Fibroblast of pulmonary artery (primary cell): ENCODE results near the gene ZNF398.

ENCODE experiments used
- DNase-seq: peaks from one replicate; pipeline ENCODE4 v3.0.0-alpha.2; 2010; ENCODE audit warnings: low read depth
- H3K4me3 ChIP-seq: replicated peaks from 2 replicates; pipeline ENCODE4 v1.5.1; 2011; ENCODE audit warnings: low read depth, mild to moderate bottlenecking, control low read depth, low read length, moderate library complexity
- TF ChIP-seq, protein P1 (sequence below): IDR thresholded peaks from 2 replicates; pipeline ENCODE4 v1.5.1; 2011; ENCODE audit warnings: mild to moderate bottlenecking, control low read depth, low read length, inconsistent platforms; ENCODE audit errors: missing control alignments

ZNF398 gene, protein sequence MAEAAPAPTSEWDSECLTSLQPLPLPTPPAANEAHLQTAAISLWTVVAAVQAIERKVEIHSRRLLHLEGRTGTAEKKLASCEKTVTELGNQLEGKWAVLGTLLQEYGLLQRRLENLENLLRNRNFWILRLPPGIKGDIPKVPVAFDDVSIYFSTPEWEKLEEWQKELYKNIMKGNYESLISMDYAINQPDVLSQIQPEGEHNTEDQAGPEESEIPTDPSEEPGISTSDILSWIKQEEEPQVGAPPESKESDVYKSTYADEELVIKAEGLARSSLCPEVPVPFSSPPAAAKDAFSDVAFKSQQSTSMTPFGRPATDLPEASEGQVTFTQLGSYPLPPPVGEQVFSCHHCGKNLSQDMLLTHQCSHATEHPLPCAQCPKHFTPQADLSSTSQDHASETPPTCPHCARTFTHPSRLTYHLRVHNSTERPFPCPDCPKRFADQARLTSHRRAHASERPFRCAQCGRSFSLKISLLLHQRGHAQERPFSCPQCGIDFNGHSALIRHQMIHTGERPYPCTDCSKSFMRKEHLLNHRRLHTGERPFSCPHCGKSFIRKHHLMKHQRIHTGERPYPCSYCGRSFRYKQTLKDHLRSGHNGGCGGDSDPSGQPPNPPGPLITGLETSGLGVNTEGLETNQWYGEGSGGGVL

DNA sequence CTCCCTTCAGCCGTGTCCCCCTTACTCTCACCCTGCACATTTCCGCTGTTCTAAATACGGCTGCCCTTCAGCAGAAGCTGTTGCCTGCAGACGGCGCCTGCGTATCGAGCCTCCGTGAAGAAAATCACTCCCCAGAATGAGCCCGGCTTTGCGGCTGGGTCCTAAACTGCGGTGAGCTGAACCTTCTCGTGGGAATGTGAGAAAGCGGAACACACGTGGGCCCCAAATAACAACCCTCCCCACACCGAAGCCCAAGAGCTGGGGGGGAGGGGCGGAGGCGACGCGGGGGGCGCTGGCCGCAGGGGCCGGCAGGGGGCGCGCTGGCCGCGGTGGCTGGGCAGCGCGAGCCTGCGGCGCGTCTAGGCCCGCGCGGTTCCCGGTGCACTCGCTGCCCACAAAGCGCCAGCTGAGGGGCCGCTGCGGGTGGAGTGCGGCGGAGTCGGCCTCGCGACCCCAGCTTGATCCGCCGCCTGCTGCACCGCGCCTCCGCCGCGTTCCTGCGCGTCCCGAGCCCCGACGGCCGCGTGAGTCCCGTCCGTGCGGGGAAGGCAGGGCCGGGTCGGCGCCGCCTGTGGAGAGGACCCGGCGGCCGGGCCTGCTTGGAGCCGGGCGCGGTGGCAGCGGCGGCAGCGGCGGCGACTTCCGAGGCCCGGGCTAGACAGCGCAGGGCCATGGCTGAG is at the start of gene ZNF398:
Gene ZNF398 (plus strand): TSS at position 382 of the 680 bp plus-strand sequence. CDS start 290 bp downstream, at position 672.
- TF ChIP-seq, protein P1, sequence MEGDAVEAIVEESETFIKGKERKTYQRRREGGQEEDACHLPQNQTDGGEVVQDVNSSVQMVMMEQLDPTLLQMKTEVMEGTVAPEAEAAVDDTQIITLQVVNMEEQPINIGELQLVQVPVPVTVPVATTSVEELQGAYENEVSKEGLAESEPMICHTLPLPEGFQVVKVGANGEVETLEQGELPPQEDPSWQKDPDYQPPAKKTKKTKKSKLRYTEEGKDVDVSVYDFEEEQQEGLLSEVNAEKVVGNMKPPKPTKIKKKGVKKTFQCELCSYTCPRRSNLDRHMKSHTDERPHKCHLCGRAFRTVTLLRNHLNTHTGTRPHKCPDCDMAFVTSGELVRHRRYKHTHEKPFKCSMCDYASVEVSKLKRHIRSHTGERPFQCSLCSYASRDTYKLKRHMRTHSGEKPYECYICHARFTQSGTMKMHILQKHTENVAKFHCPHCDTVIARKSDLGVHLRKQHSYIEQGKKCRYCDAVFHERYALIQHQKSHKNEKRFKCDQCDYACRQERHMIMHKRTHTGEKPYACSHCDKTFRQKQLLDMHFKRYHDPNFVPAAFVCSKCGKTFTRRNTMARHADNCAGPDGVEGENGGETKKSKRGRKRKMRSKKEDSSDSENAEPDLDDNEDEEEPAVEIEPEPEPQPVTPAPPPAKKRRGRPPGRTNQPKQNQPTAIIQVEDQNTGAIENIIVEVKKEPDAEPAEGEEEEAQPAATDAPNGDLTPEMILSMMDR: no peak
- H3K4me3 ChIP-seq: peak within 1 kb of the TSS; percentile 78
- DNase-seq: peak; percentile 80

DNA sequence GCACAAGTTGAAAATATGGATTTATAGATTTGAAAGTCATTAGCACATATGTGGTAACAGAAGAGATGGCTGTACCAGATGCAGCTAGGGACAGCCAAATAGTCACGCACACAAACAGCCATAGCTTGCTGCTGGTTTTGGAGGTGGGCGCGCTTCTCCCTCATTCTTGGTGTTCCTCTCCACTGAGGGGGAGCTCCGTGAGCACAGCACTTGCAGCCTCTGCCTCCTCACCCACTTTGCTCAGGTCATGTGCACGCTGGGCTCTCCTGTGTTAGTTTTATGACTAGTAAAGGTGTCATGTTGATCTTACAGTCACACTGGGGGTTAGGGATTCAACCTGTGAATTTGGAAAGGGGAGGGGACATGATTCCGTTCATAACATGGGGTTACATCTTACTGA is 48.2 kb upstream of the ZNF398 start:
- no peak for DNase-seq
- TF ChIP-seq, protein P1: no peak
- H3K4me3 ChIP-seq: no peak overlapping the region

DNA sequence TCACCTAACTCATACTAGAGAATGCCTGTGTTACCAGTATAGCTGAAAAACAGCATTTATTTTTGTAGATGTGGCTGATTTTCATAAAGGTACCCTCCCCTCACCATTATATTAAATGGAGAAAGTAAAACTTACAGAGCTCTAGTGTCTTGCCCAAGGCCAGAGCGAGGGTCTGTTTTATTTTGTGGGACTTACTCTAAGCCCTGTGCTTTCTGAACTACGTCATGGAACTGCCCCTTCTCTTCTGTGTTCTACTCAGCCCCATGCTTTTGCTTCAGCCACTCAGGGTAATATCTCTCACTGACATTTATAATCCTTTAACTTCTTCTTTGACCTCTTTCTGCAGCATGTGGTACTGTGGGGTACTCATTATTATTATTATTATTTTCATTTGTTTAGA is 46.4 kb upstream of the ZNF398 start:
- TF ChIP-seq, protein P1: no peak
- DNase-seq: no peak
- H3K4me3 ChIP-seq: no peak overlapping the region

DNA sequence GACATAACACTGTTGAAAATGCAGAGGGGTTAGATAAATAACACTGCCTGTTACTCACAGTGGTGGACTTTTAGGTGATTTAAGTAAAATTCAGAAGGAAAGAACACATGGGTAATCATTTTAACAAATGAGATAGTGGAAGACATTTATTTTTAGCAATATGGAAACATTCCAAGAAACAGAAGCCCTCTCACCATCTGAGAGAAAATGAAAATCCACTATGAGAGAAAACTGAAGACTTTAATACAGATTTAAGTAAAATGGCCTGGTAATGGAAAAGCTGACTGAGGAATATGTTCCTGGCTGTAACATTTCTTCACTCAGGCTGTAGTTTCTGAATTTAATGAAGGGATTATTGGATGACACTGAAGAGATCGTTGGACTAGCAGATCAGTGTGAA is 44.6 kb upstream of the ZNF398 start:
- TF ChIP-seq, protein P1: no peak
- no peak for DNase-seq
- no peak overlapping the region for H3K4me3 ChIP-seq

DNA sequence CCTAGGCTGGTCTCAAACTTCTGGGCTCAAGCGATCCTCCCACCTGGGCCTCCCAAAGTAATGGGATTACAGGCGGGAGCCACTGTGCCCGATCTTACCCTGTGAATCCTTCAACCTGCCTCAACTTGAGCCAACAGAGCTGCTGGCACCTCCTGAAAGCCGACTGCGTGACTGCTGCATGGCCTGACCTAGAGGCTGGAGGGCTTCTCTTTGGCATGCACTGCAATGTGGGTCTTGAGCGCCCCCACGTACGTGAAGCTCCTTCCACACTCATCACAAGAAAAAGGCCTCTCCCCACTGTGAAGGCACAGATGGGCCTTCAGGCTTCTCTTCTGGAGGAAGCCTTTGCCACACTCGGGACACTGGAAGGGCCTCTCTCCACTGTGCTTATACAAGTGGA is 43.8 kb upstream of the ZNF398 start:
- H3K4me3 ChIP-seq: no peak overlapping the region
- no peak for DNase-seq
- TF ChIP-seq, protein P1: no peak

DNA sequence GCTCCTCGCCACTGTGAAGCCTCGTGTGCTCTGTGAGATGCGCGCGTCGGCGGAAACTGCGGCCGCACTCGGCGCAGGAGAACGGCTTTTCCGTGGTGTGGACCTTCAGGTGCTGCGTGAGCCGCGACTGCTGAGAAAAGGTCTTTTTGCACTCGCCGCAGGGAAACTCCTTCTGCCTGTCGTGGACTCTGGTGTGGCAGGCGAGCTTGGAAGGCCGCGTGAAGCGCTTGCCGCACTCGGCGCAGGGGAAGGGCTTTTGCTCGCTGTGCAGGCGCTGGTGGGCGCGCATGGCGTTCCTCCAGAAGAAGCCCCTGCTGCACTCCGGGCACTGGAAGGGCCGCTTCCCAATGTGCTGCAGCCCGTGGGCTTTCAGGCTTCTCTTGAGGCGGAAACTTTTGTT is 43.0 kb upstream of the ZNF398 start:
- TF ChIP-seq, protein P1: no peak
- no peak overlapping the region for H3K4me3 ChIP-seq
- DNase-seq: no peak
